Hepatocyte (in vitro differentiated cells): ENCODE data around the gene MANSC1. TPM values are rescaled to one million over a fixed set of nuclear protein-coding genes. Genes with fewer than 3 reads are reported as not detected.

ENCODE experiments used
- DNase-seq: peaks from one replicate; pipeline ENCODE4 v3.0.0-alpha.2; 2016; ENCODE audit warnings: low spot score
- H2AFZ ChIP-seq: fragments of 200-600 bp; sonication (generic); 2 replicates; pipeline ENCODE4 v1.6.0; 2016; ENCODE audit warnings: antibody characterized with exemption, mild to moderate bottlenecking
- H3K27ac ChIP-seq: fragments of 200-600 bp; sonication (generic); 2 replicates; pipeline ENCODE4 v1.5.1; 2016; ENCODE audit warnings: mild to moderate bottlenecking
- H3K27me3 ChIP-seq: fragments of 200-600 bp; sonication (generic); 2 replicates; pipeline ENCODE4 v1.6.1; 2016
- H3K36me3 ChIP-seq: fragments of 200-600 bp; sonication (generic); replicated peaks from 2 replicates; pipeline ENCODE4 v1.5.1; 2016; ENCODE audit warnings: low read depth; ENCODE audit not compliant: insufficient read depth
- H3K4me1 ChIP-seq: fragments of 200-600 bp; sonication (generic); 2 replicates; pipeline ENCODE4 v1.5.1; 2016; ENCODE audit warnings: mild to moderate bottlenecking, moderate library complexity; ENCODE audit not compliant: insufficient read depth
- H3K4me2 ChIP-seq: fragments of 200-600 bp; sonication (generic); 2 replicates; pipeline ENCODE4 v1.6.0; 2016
- H3K4me3 ChIP-seq: fragments of 200-600 bp; sonication (generic); 2 replicates; pipeline ENCODE4 v1.5.1; 2016; ENCODE audit warnings: mild to moderate bottlenecking
- H3K79me2 ChIP-seq: fragments of 200-600 bp; sonication (generic); 2 replicates; pipeline ENCODE4 v1.6.0; 2017; ENCODE audit warnings: mild to moderate bottlenecking
- H3K9me2 ChIP-seq: fragments of 200-600 bp; sonication (generic); replicated peaks from 2 replicates; pipeline ENCODE4 v1.6.0; 2017; ENCODE audit warnings: mild to moderate bottlenecking; ENCODE audit not compliant: insufficient read depth
- H3K9me3 ChIP-seq: fragments of 200-600 bp; sonication (generic); 2 replicates; pipeline ENCODE4 v1.5.1; 2016; ENCODE audit warnings: low read depth, mild to moderate bottlenecking
- H4K20me1 ChIP-seq: fragments of 200-600 bp; sonication (generic); 2 replicates; pipeline ENCODE4 v1.6.0; 2016; ENCODE audit warnings: mild to moderate bottlenecking; ENCODE audit not compliant: insufficient read depth, poor library complexity, severe bottlenecking
- EZH2 ChIP-seq: fragments of 200-600 bp; sonication (generic); IDR thresholded peaks from 2 replicates; pipeline ENCODE4 v1.6.1; 2016; ENCODE audit warnings: antibody characterized with exemption, mild to moderate bottlenecking, borderline replicate concordance
- EZH2phosphoT487 ChIP-seq: fragments of 200-600 bp; sonication (generic); IDR thresholded peaks from one replicate; pipeline ENCODE4 v1.6.1; 2018; ENCODE audit warnings: antibody characterized with exemption, mild to moderate bottlenecking, low read depth, moderate library complexity; ENCODE audit not compliant: unreplicated experiment, severe bottlenecking
- WGBS: methylation state at CpG from one replicate; pipeline ENCODE4 v1.1.6; 2016; ENCODE audit warnings: low lambda C conversion rate; ENCODE audit errors: missing lambda C conversion rate; 5-methylcytosine and 5-hydroxymethylcytosine counted together
- polyA plus RNA-seq: library from polyadenylated mRNA; unstranded; fragments of >200 nt; fragmentation: Nextera tagmentation; extraction: Ambion mirVana; gene quantifications from 2 replicates; pipeline ENCODE4 v1.2.1, GENCODE V29; 2016
- total RNA-seq: library from RNA; depleted of rRNA; stranded (reverse); fragments of >200 nt; gene quantifications from 2 replicates; pipeline ENCODE4 v1.2.3, GENCODE V29; 2014
- TF ChIP-seq, protein P1 (sequence below): fragments of 200-600 bp; sonication (generic); IDR thresholded peaks from 2 replicates; pipeline ENCODE4 v1.5.1; 2016; ENCODE audit warnings: antibody characterized with exemption, mild to moderate bottlenecking; ENCODE audit not compliant: poor library complexity

The MANSC1 gene
- total RNA-seq (14.0 and 17.4 TPM in 2 replicates), polyA plus RNA-seq (15.4 and 20.5 TPM in 2 replicates)

DNA sequence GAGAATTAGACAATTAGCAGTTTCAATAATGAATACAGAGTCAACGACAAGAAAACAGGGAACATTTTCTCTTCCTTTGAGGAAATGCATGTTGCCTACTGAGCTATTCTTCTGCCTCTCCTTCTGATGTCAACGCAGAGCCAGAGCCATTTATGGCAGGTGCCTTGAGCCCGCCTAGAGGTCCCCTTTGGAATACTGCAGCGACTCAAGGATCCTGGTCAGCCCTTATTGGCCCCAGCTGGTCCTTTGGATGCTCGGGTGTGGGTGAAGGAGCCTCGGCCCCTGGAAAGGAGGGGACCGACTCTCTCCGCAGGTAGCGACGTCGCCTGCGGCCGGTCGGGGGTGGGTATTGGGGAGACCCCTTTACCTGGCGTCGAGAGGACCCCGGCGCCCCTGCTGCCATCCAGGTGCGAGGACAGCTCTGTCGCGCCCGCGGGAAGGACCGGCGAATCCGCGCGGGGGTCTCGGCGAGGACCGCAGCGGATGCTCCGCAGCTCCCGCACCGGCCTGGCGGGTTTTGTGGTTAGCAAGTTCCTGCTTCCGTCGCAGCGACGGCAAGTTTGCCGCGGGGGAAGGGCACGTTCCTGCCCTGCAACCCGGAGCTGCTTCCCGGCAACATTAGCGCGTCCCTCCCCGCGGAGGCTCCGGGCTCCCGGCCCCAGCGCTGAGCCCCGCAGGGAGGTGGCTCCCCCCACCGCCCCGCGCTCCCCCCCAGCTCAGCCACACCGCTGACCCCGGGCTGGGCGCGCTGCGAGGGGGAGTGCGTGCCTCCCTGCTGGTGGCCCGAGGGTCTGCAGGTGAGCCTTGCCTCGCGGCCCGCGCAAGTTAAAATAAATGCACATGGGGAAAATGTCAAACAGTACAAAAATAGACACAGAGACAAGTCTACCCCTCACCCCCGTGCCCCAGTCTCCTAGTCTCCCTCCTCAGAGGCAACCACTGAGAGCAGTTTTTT is at the start of gene MANSC1:
TSS of gene MANSC1 (minus strand) at position 532 of the 955 bp plus-strand sequence. CDS start 6,928 bp downstream, outside the sequence.
- peak; percentile 79 for DNase-seq
- H3K79me2 ChIP-seq = peaks cover 22% of the 10 kb centered on the region
- no peaks in the 10 kb centered on the region for H3K27me3 ChIP-seq
- no peaks in the 10 kb centered on the region for H3K36me3 ChIP-seq
- peak within 1 kb of the TSS; percentile 85 for H3K27ac ChIP-seq
- H2AFZ ChIP-seq = peak within 1 kb of the TSS; percentile 89
- H3K9me3 ChIP-seq = no peaks in the 10 kb centered on the region
- no peaks in the 10 kb centered on the region for H3K4me1 ChIP-seq
- WGBS = 2% methylated on average over 62 of the region's 68 CpGs
- H3K4me2 ChIP-seq = peak within 1 kb of the TSS; percentile 86
- H3K9me2 ChIP-seq = no peaks in the 10 kb centered on the region
- peak within 1 kb of the TSS; percentile 36 for H3K4me3 ChIP-seq
- no peak for TF ChIP-seq EZH2phosphoT487
- TF ChIP-seq, protein P1, sequence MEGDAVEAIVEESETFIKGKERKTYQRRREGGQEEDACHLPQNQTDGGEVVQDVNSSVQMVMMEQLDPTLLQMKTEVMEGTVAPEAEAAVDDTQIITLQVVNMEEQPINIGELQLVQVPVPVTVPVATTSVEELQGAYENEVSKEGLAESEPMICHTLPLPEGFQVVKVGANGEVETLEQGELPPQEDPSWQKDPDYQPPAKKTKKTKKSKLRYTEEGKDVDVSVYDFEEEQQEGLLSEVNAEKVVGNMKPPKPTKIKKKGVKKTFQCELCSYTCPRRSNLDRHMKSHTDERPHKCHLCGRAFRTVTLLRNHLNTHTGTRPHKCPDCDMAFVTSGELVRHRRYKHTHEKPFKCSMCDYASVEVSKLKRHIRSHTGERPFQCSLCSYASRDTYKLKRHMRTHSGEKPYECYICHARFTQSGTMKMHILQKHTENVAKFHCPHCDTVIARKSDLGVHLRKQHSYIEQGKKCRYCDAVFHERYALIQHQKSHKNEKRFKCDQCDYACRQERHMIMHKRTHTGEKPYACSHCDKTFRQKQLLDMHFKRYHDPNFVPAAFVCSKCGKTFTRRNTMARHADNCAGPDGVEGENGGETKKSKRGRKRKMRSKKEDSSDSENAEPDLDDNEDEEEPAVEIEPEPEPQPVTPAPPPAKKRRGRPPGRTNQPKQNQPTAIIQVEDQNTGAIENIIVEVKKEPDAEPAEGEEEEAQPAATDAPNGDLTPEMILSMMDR = peak; percentile 22
- no peak for TF ChIP-seq EZH2
- no peaks in the 10 kb centered on the region for H4K20me1 ChIP-seq

- Histone ChIP-seq H3K36me3 (no peaks in the 10 kb centered on the region), H3K4me1 (peaks cover 22% of the 10 kb centered on the region), H2AFZ (no peak overlapping the region), H3K9me3 (no peaks in the 10 kb centered on the region), H3K4me2 (no peak overlapping the region), H4K20me1 (no peaks in the 10 kb centered on the region), H3K27ac (peak overlapping the region; percentile 89), H3K27me3 (no peaks in the 10 kb centered on the region), H3K79me2 (peaks cover 20% of the 10 kb centered on the region), H3K4me3 (no peak overlapping the region), H3K9me2 (no peaks in the 10 kb centered on the region)
- no peak for DNase-seq
- TF ChIP-seq EZH2phosphoT487 (no peak), EZH2 (no peak)
- TF ChIP-seq, protein P1 = no peak
- 100% methylated on average over 1 of the region's 1 CpG for WGBS
Observed at GRCh38 chr12:12399161-12399560, 49.1 kb upstream of the MANSC1 start.

DNA sequence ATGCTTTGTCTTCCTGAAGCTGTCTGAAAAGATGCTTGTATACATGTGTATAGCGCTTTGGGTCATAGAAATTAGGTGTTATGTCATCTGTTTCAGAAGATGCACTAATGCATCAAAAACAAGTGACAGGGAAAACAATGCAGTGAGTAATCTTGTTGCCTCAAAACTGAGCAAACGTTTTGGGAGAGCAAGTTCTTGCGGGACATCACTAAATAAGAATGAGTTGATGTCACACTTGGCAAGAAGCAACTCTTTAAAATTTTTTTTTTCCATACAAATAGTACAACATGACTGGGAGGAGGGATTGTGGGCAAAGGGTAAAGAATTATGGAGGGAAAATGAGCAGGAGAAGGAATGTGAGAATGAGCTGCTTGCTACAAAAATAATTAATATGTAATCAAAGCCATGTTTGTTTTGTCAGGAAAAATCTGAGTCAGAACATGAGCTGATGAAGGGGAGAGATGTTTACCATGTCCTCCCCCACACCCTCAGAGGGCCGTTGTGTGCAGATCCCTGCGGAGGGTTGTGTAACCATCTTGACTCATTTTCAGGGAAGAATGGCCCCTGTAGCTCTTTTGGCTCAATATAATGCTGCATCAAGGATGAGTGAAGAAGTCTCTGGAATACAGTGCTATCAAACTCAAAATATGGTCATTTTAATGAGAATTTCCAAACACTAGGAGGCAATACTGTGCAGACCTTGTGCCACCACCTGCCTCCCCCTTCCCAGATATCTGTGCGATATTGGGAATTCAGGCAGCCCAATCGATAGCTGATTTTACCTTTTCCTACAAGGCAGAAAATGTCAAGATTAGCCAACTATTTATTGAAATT is 48.2 kb upstream of the MANSC1 start:
- Histone ChIP-seq H3K4me2 (peak overlapping the region; percentile 12), H3K79me2 (peaks cover 20% of the 10 kb centered on the region), H3K36me3 (no peaks in the 10 kb centered on the region), H3K27ac (peak overlapping the region; percentile 89), H3K27me3 (no peaks in the 10 kb centered on the region), H3K4me3 (no peak overlapping the region), H3K4me1 (peaks cover 20% of the 10 kb centered on the region), H4K20me1 (no peaks in the 10 kb centered on the region), H3K9me3 (no peaks in the 10 kb centered on the region), H2AFZ (no peak overlapping the region), H3K9me2 (no peaks in the 10 kb centered on the region)
- TF ChIP-seq EZH2 (no peak), EZH2phosphoT487 (no peak)
- TF ChIP-seq, protein P1 = no peak
- DNase-seq = peak; percentile 82
- 55% methylated on average over 7 of the region's 7 CpGs for WGBS
